Ascending aorta (tissue), 2 donors: Measurements from ENCODE around the gene GEMIN8. TPM values are rescaled to one million over a fixed set of nuclear protein-coding genes. Genes with fewer than 3 reads are reported as not detected.

Experiments used
- DNase-seq, 2 donors: peaks; one replicate each; pipeline ENCODE4 v3.0.0-alpha.2; 2019; ENCODE audit warnings: low spot score in 2 of 2
- H3K27ac ChIP-seq, 2 donors: fragments of 200-600 bp; sonication (generic); one replicate each; pipeline ENCODE4 v1.5.1; 2016 to 2017; ENCODE audit warnings: mild to moderate bottlenecking in 1 of 2
- H3K27me3 ChIP-seq: fragments of 200-600 bp; sonication (generic); one replicate; pipeline ENCODE4 v1.5.1; 2017
- H3K36me3 ChIP-seq, 2 donors: fragments of 200-600 bp; sonication (generic); one replicate each; pipeline ENCODE4 v1.5.1; 2016
- H3K4me1 ChIP-seq, 2 donors: fragments of 200-600 bp; sonication (generic); one replicate each; pipeline ENCODE4 v1.5.1; 2016 to 2017; ENCODE audit warnings: mild to moderate bottlenecking in 1 of 2
- H3K4me3 ChIP-seq, 2 donors: fragments of 200-600 bp; sonication (generic); one replicate each; pipeline ENCODE4 v1.5.1; 2016 to 2017; ENCODE audit warnings: mild to moderate bottlenecking in 1 of 2
- H3K9me3 ChIP-seq, 2 donors: fragments of 200-600 bp; sonication (generic); one replicate each; pipeline ENCODE4 v1.5.1; 2016
- CTCF ChIP-seq, 3 experiments: fragments of 200-600 bp in 2 of 3; fragments of 450-650 bp in 1 of 3; sonication (generic) in 2 of 3; IDR thresholded peaks; one replicate each; pipeline ENCODE4 v1.5.1; 2016 to 2019; ENCODE audit warnings: antibody characterized with exemption in 3 of 3, mild to moderate bottlenecking in 1 of 3, moderate library complexity in 1 of 3
- intact Hi-C: fragments of 100-400 bp; cut with DNase I; formaldehyde crosslinking; loops from one replicate; pipeline ENCODE4 v1.15.1; 2023
- total RNA-seq: library from RNA; depleted of rRNA; stranded (reverse); fragments of >200 nt; gene quantifications from one replicate; pipeline ENCODE4 v1.1.0, GENCODE V29; 2016

GEMIN8 gene
- total RNA-seq, 1 donor from 2014 or later = 1.5 TPM

- DNase-seq = no peak
- Histone ChIP-seq H3K9me3 (no peaks in the 10 kb centered on the region), H3K27ac (no peak overlapping the region), H3K36me3 (no peaks in the 10 kb centered on the region), H3K4me3 (no peak overlapping the region), H3K27me3 (no peaks in the 10 kb centered on the region), H3K4me1 (no peaks in the 10 kb centered on the region)
- TF ChIP-seq CTCF (IDR thresholded peaks at IDR 0.05) = no peak
- intact Hi-C loops = no loop called here
These were observed 35.1 kb downstream of the GEMIN8 start for GRCh38 chrX:13994536-13995080.

- no peaks in the 10 kb centered on the region for H3K36me3 ChIP-seq
- no peaks in the 10 kb centered on the region for H3K4me1 ChIP-seq
- intact Hi-C loops = no loop called here
- no peak for DNase-seq
- H3K4me3 ChIP-seq = no peak overlapping the region
- H3K9me3 ChIP-seq = no peaks in the 10 kb centered on the region
- H3K27me3 ChIP-seq = no peaks in the 10 kb centered on the region
- no peak overlapping the region for H3K27ac ChIP-seq
- TF ChIP-seq CTCF (IDR thresholded peaks at IDR 0.05) = no peak
These were observed 35.6 kb downstream of the GEMIN8 start for GRCh38 chrX:13994104-13994503.

GRCh38 chrX:13990126-13990800 lies 39.4 kb downstream of the GEMIN8 start:
- intact Hi-C loops = no loop called here
- no peak overlapping the region for H3K27ac ChIP-seq
- no peaks in the 10 kb centered on the region for H3K36me3 ChIP-seq
- H3K9me3 ChIP-seq = no peaks in the 10 kb centered on the region
- no peak for TF ChIP-seq CTCF (IDR thresholded peaks at IDR 0.05)
- no peak for DNase-seq
- H3K27me3 ChIP-seq = no peaks in the 10 kb centered on the region
- no peaks in the 10 kb centered on the region for H3K4me1 ChIP-seq
- H3K4me3 ChIP-seq = no peak overlapping the region

GRCh38 chrX:13985697-13986435 lies 43.8 kb downstream of the GEMIN8 start:
- H3K9me3 ChIP-seq = no peaks in the 10 kb centered on the region
- H3K4me3 ChIP-seq = no peak overlapping the region
- H3K27me3 ChIP-seq = no peaks in the 10 kb centered on the region
- intact Hi-C loops = no loop called here
- H3K36me3 ChIP-seq = no peaks in the 10 kb centered on the region
- no peak for TF ChIP-seq CTCF (IDR thresholded peaks at IDR 0.05)
- H3K4me1 ChIP-seq = no peaks in the 10 kb centered on the region
- no peak overlapping the region for H3K27ac ChIP-seq
- no peak for DNase-seq

- no peak for TF ChIP-seq CTCF (IDR thresholded peaks at IDR 0.05)
These were observed 46.0 kb downstream of the GEMIN8 start for GRCh38 chrX:13983734-13984133.

More at GRCh38 chrX:13983734-13984133, 46.0 kb downstream of the GEMIN8 start:
- Histone ChIP-seq H3K27ac (no peak overlapping the region), H3K9me3 (no peaks in the 10 kb centered on the region), H3K4me3 (no peak overlapping the region), H3K4me1 (no peaks in the 10 kb centered on the region), H3K36me3 (no peaks in the 10 kb centered on the region), H3K27me3 (no peaks in the 10 kb centered on the region)
- intact Hi-C loops = no loop called here
- DNase-seq = no peak
